ENCODE measurements around the gene MYO10. TPM values are rescaled to one million over a fixed set of nuclear protein-coding genes. Genes with fewer than 3 reads are reported as not detected.

Gene MYO10
- total RNA-seq, 2 experiments from 2014 or later: 0.03 to 1.7 TPM

- Histone ChIP-seq H3K9me3 (ENCODE audit: low read length) (no peaks in the 10 kb centered on the region), H3K9me2 (ENCODE audit: insufficient read depth, low read length) (no peaks in the 10 kb centered on the region), H3K4me2 (ENCODE audit: low read length) (no peak overlapping the region), H3K4me1 (ENCODE audit: insufficient read depth, low read length, poor library complexity, severe bottlenecking) (no peaks in the 10 kb centered on the region), H2AFZ (ENCODE audit: low read length) (no peak overlapping the region), H3K36me3 (ENCODE audit: insufficient read depth, low read length) (no peaks in the 10 kb centered on the region), H3K79me2 (ENCODE audit: insufficient read depth, low read depth, low read length) (no peaks in the 10 kb centered on the region), H3K27ac (ENCODE audit: low read depth, low read length, poor library complexity, severe bottlenecking) (no peak overlapping the region), H4K20me1 (ENCODE audit: insufficient read depth, low read length) (no peaks in the 10 kb centered on the region), H3K4me3 (ENCODE audit: low read depth, low read length, poor library complexity, severe bottlenecking) (no peak overlapping the region)
- DNase-seq (ENCODE audit: low spot score): no peak
- no TSS peak for BruUV-seq (replicated peaks)
- TF ChIP-seq CTCF (conservative IDR thresholded peaks at IDR 0.05; ENCODE audit: low read length) (no peak), EZH2phosphoT487 (IDR thresholded peaks at IDR 0.05; ENCODE audit: borderline replicate concordance, low read depth, low read length) (no peak)
- intact Hi-C loops (cut with micrococcal nuclease; ENCODE audit: unreplicated experiment): no loop called here
- ChIA-PET CTCF (ENCODE audit: unreplicated experiment) (no interaction called here), POLR2A (interaction anchor here (0.6 to 1.0 kb wide), 2 partner anchors 9 to 641 kb away, joined by 3 to 7 read pairs; no protein-coding TSS in a partner anchor)
These were observed 81.7 kb downstream of the MYO10 start for GRCh38 chr5:16854351-16854750.

DNA sequence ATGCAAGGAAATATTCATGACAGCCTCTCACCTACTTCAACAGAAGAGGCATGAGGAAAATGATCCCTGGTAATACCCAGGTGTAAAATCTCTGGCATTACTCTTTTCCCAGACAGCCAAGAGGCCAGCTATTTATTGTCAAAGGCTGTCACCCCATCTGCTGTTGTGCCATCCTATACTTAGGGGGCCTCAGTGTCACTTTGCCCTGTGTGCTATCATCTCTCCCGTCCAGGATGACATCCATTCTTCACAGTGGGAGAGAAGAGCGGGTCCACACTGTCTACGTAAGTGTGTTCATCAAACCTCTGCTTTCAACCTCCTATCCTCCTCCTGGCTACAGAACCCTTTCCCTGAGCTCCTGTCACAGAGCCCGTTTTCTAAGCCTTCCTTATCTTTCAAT, 82.6 kb downstream of the MYO10 start:
- Histone ChIP-seq H3K4me3 (ENCODE audit: low read depth, low read length, poor library complexity, severe bottlenecking) (no peak overlapping the region), H3K4me1 (ENCODE audit: insufficient read depth, low read length, poor library complexity, severe bottlenecking) (no peaks in the 10 kb centered on the region), H3K79me2 (ENCODE audit: insufficient read depth, low read depth, low read length) (no peaks in the 10 kb centered on the region), H3K9me2 (ENCODE audit: insufficient read depth, low read length) (no peaks in the 10 kb centered on the region), H3K36me3 (ENCODE audit: insufficient read depth, low read length) (no peaks in the 10 kb centered on the region), H3K27ac (ENCODE audit: low read depth, low read length, poor library complexity, severe bottlenecking) (no peak overlapping the region), H3K9me3 (ENCODE audit: low read length) (no peaks in the 10 kb centered on the region), H4K20me1 (ENCODE audit: insufficient read depth, low read length) (no peaks in the 10 kb centered on the region), H2AFZ (ENCODE audit: low read length) (no peak overlapping the region), H3K4me2 (ENCODE audit: low read length) (no peak overlapping the region)
- BruUV-seq (replicated peaks): no TSS peak
- intact Hi-C loops (cut with micrococcal nuclease; ENCODE audit: unreplicated experiment): no loop called here
- CTCF ChIA-PET (ENCODE audit: unreplicated experiment): no interaction called here
- DNase-seq (ENCODE audit: low spot score): no peak
- no peak for TF ChIP-seq EZH2phosphoT487 (IDR thresholded peaks at IDR 0.05; ENCODE audit: borderline replicate concordance, low read depth, low read length)
- no peak for TF ChIP-seq CTCF (conservative IDR thresholded peaks at IDR 0.05; ENCODE audit: low read length)
- POLR2A ChIA-PET: interaction anchor here (0.6 to 1.0 kb wide), 3 partner anchors 15 to 640 kb away, joined by 3 read pairs; no protein-coding TSS in a partner anchor

DNA sequence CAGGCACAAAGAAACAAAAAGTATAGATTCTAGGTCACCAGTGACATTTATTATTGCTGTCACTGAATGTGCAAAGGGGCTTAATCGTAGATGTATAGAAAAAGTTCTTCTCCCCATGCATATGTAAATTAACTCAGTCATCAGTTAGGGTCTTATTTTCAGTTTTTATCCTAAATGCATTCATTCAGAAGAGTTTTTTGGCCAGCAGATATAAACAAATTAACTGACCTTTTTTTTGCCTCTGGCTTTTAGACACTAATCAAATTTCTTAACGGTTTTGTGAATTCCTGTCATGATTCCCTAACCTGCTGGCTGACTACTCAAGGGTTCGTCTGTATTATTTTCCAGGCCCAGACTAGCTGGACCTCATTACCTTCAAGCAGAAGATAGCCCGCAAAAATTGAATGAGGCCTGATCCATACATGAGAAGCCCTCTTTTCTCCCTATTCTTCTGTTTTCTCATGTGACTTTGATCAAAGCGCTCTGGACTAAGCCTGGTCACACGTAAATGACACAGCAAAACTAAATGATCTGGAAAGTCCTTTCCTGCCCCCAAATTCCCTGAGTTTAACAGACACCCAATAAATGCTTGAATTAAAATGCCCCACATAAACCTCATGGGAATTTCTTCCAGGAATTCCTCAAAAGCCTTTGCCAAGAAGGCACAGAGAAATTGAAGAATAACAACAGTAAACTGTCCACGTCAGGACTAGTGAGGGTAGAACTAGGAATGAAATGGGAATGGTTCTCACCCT, 83.7 kb downstream of the MYO10 start:
- no peaks in the 10 kb centered on the region for H3K9me3 ChIP-seq (ENCODE audit: low read length)
- DNase-seq (ENCODE audit: low spot score): no peak
- H3K4me2 ChIP-seq (ENCODE audit: low read length): no peak overlapping the region
- intact Hi-C loops (cut with micrococcal nuclease; ENCODE audit: unreplicated experiment): no loop called here
- no peaks in the 10 kb centered on the region for H4K20me1 ChIP-seq (ENCODE audit: insufficient read depth, low read length)
- no peaks in the 10 kb centered on the region for H3K9me2 ChIP-seq (ENCODE audit: insufficient read depth, low read length)
- no peak overlapping the region for H3K4me3 ChIP-seq (ENCODE audit: low read depth, low read length, poor library complexity, severe bottlenecking)
- POLR2A ChIA-PET: interaction anchor here (1.0 kb wide), 1 partner anchor 14 kb away, joined by 3 read pairs; no protein-coding TSS in a partner anchor
- no peak overlapping the region for H3K27ac ChIP-seq (ENCODE audit: low read depth, low read length, poor library complexity, severe bottlenecking)
- no peaks in the 10 kb centered on the region for H3K36me3 ChIP-seq (ENCODE audit: insufficient read depth, low read length)
- BruUV-seq (replicated peaks): no TSS peak
- CTCF ChIA-PET (ENCODE audit: unreplicated experiment): no interaction called here
- H3K4me1 ChIP-seq (ENCODE audit: insufficient read depth, low read length, poor library complexity, severe bottlenecking): no peaks in the 10 kb centered on the region
- TF ChIP-seq CTCF (conservative IDR thresholded peaks at IDR 0.05; ENCODE audit: low read length) (no peak), EZH2phosphoT487 (IDR thresholded peaks at IDR 0.05; ENCODE audit: borderline replicate concordance, low read depth, low read length) (no peak)
- H2AFZ ChIP-seq (ENCODE audit: low read length): no peak overlapping the region
- H3K79me2 ChIP-seq (ENCODE audit: insufficient read depth, low read depth, low read length): no peaks in the 10 kb centered on the region

Measured in OCI-LY7 (cell line).